GM12878 (cell line): ENCODE results near the gene NEU4. TPM values are rescaled to one million over a fixed set of nuclear protein-coding genes. Genes with fewer than 3 reads are reported as not detected.
A peak's percentile ranks its signal among the peaks of the same experiment; 100 is the strongest.

Experiments used
- ATAC-seq: fragments of 200-7000 bp; cut with Tn5 transposase; 3 replicates; pipeline ENCODE4 v1.9.1; 2020; ENCODE audit warnings: mild to moderate bottlenecking, moderate library complexity
- BruUV-seq: library from RNA; stranded (reverse); fragments of 400-500 nt; replicated peaks from 2 replicates; lab custom pipeline; 2021; lab: Mats Ljungman, UMichigan
- CTCF ChIA-PET: fragments of 300-600 bp; sonication (Branson Sonifier 250); formaldehyde crosslinking; extraction: SDS; loops from one replicate; lab custom pipeline; 2021; ENCODE audit warnings: inconsistent platforms; lab: Yijun Ruan, JAX
- POLR2A ChIA-PET: fragments of 350-600 bp; formaldehyde crosslinking; extraction: SDS; loops from one replicate; lab custom pipeline; 2021; ENCODE audit warnings: inconsistent platforms; lab: Charles Lee
- RAD21 ChIA-PET: fragments of 300-600 bp; sonication (Branson Sonifier 250); formaldehyde crosslinking; loops from one replicate; lab custom pipeline; 2023; ENCODE audit warnings: antibody characterized with exemption; ENCODE audit not compliant: unreplicated experiment; lab: Charles Lee
- SMC1A ChIA-PET: fragments of 300-600 bp; sonication (Branson Sonifier 250); formaldehyde crosslinking; loops from one replicate; lab custom pipeline; 2023; ENCODE audit not compliant: unreplicated experiment, uncharacterized antibody; lab: Charles Lee
- DNase-seq: peaks from one replicate; pipeline ENCODE4 v3.0.0-alpha.2; 2011; ENCODE audit warnings: low read depth, low spot score
- FAIRE-seq: peaks from 3 replicates; lab custom pipeline; 2011; peaks lifted over from hg19 to GRCh38; lab: Jason Lieb, UNC
- H2AFZ ChIP-seq: 2 replicates; pipeline ENCODE4 v1.6.0; 2011; ENCODE audit warnings: low read depth, low read length, control low read depth; ENCODE audit not compliant: control insufficient read depth
- H3K27ac ChIP-seq: 2 replicates; pipeline ENCODE4 v1.5.1; 2011; ENCODE audit warnings: control low read depth; ENCODE audit not compliant: control insufficient read depth, insufficient read depth
- H3K27me3 ChIP-seq, 2 experiments: replicated peaks in 1 of 2; 2 replicates each; pipeline versions ENCODE4 v1.6.0 to v1.6.1; 2011; ENCODE audit warnings: low read length in 1 of 2; ENCODE audit not compliant: control insufficient read depth in 2 of 2, insufficient read depth in 2 of 2
- H3K36me3 ChIP-seq, 2 experiments: 2 replicates each; pipeline ENCODE4 v1.5.1; 2011; ENCODE audit warnings: low read length in 1 of 2; ENCODE audit not compliant: control insufficient read depth in 2 of 2, insufficient read depth in 2 of 2
- H3K4me1 ChIP-seq: 2 replicates; pipeline ENCODE4 v1.6.1; 2011; ENCODE audit warnings: mild to moderate bottlenecking, low read length, moderate library complexity, mixed read lengths; ENCODE audit not compliant: control insufficient read depth, insufficient read depth
- H3K4me2 ChIP-seq: 2 replicates; pipeline ENCODE4 v1.6.0; 2011; ENCODE audit warnings: control low read depth; ENCODE audit not compliant: control insufficient read depth, insufficient read depth
- H3K4me3 ChIP-seq: fragments of 200-600 bp; sonication (generic); 2 replicates; pipeline ENCODE4 v1.5.1; 2016
- H3K79me2 ChIP-seq: 2 replicates; pipeline ENCODE4 v1.6.0; 2011; ENCODE audit warnings: low read length; ENCODE audit not compliant: control insufficient read depth, insufficient read depth
- H3K9ac ChIP-seq: 2 replicates; pipeline ENCODE4 v1.8.0; 2011; ENCODE audit warnings: low read length, control low read depth, mixed read lengths; ENCODE audit not compliant: control insufficient read depth, insufficient read depth
- H3K9me3 ChIP-seq: replicated peaks from 3 replicates; pipeline ENCODE4 v1.5.1; 2011; ENCODE audit warnings: mild to moderate bottlenecking, low read length; ENCODE audit not compliant: control insufficient read depth, insufficient read depth
- H4K20me1 ChIP-seq: 2 replicates; pipeline ENCODE4 v1.6.0; 2011; ENCODE audit not compliant: control insufficient read depth, insufficient read depth
- ASH2L ChIP-seq: fragments of 300-600, 200-600 bp; sonication (generic); IDR thresholded peaks from 2 replicates; pipeline ENCODE4 v1.6.1; 2017; ENCODE audit warnings: low read depth, mild to moderate bottlenecking, borderline replicate concordance
- EGR1 ChIP-seq, 2 experiments: IDR thresholded peaks; 1 replicate in 1 of 2; 2 replicates in 1 of 2; pipeline ENCODE4 v1.6.1; 2011 to 2012; ENCODE audit warnings: low read depth in 2 of 2, low read length in 2 of 2, borderline replicate concordance in 1 of 2, mild to moderate bottlenecking in 1 of 2, moderate library complexity in 1 of 2
- ELK1 ChIP-seq: IDR thresholded peaks from 2 replicates; pipeline ENCODE4 v1.6.1; 2012; ENCODE audit warnings: low read depth, low read length, improper control_type of control experiment
- GATAD2B ChIP-seq: fragments of 450-650 bp; conservative IDR thresholded peaks from 2 replicates; pipeline ENCODE4 v1.6.1; 2017; ENCODE audit warnings: low read depth, mild to moderate bottlenecking, moderate library complexity
- ZNF622 ChIP-seq: fragments of 450-650 bp; IDR thresholded peaks from 2 replicates; pipeline ENCODE4 v1.6.1; 2017; ENCODE audit warnings: mild to moderate bottlenecking, inconsistent platforms
- WGBS: methylation state at CpG from one replicate; pipeline ENCODE4 v1.1.6; 2016; ENCODE audit warnings: low lambda C conversion rate; ENCODE audit not compliant: insufficient replicate concordance, insufficient coverage; ENCODE audit errors: missing lambda C conversion rate; 5-methylcytosine and 5-hydroxymethylcytosine counted together
- in situ Hi-C: fragments of 300-500 bp; cut with MboI; formaldehyde crosslinking; loops from 9 replicates; pipeline ENCODE4 v1.14.3; 2018; ENCODE audit warnings: mixed read lengths
- intact Hi-C: fragments of 100-400 bp; cut with micrococcal nuclease; formaldehyde crosslinking; loops from one replicate; pipeline ENCODE4 v1.14.2; 2022; ENCODE audit not compliant: unreplicated experiment
- polyA plus RNA-seq, 11 experiments: library from polyadenylated mRNA; depleted of rRNA in 4 of 11; unstranded in 6 of 11; stranded (reverse) in 5 of 11; fragments of >200 nt; fragmentation: Nextera tagmentation in 4 of 11; fragmentation: Illumina TruSeq in 1 of 11; extraction: Ambion mirVana in 4 of 11; extraction: Trizol in 1 of 11; gene quantifications; 1 replicate in 1 of 11; 2 replicates in 10 of 11; pipeline versions ENCODE4 v1.2.1 to v1.2.3, GENCODE V29; 2011 to 2016; ENCODE audit warnings: inconsistent platforms in 2 of 11, missing spikeins in 2 of 11, low read depth in 1 of 11
- total RNA-seq, 4 experiments: library from RNA; depleted of rRNA in 3 of 4; stranded (reverse); fragments of >200 nt in 3 of 4; fragmentation: Illumina TruSeq in 1 of 4; extraction: Trizol in 1 of 4; gene quantifications; 2 replicates each; pipeline versions ENCODE4 v1.2.1 to v1.2.3, GENCODE V29; 2013 to 2021

The NEU4 gene
- total and polyA plus RNA-seq, 10 of the 15 experiments (the other 5 are each of a cell fraction or from before 2014, with no cell fraction given), result 0.01 to 0.28 (median 0.14) TPM; not detected in 5

GRCh38 chr2:241843321-241844065, 34.5 kb downstream of the NEU4 start:
- H4K20me1 ChIP-seq, result no peaks in the 10 kb centered on the region
- POLR2A ChIA-PET, result interaction anchor here (0.6 to 1.8 kb wide), 5 partner anchors 16 to 225 kb away, joined by 3 to 26 read pairs (median 3); partner anchors contain the start of gene PDCD1
- H3K4me2 ChIP-seq, result peak overlapping the region; percentile 96
- TF ChIP-seq GATAD2B (0 out of 2 replicates have a peak, but pooled peaks have one; percentile 13), EGR1 (IDR thresholded peaks at IDR 0.05; ENCODE audit: borderline replicate concordance in 1 of 2, low read depth in 2 of 2, low read length in 2 of 2) (peak in 1 of 2 experiments; percentile 79; a peak in 2 of 3 replicates), ZNF622 (no peak), ELK1 (no peak), ASH2L (no peak)
- H3K79me2 ChIP-seq, result no peaks in the 10 kb centered on the region
- TSS peak; percentile 88 for BruUV-seq
- in situ Hi-C loops (no loop called here), intact Hi-C loops (loop anchor here (5.0 to 10.0 kb wide), 2 partner anchors 41 to 109 kb away; partner anchors contain the start of gene D2HGDH)
- DNase-seq (no peak), FAIRE-seq (no peak), ATAC-seq (peak; percentile 12)
- peak overlapping the region; percentile 43; the same call in 1 of the 2 replicates for H3K4me3 ChIP-seq
- RAD21 ChIA-PET, result interaction anchor here (0.7 to 1.2 kb wide), 5 partner anchors 16 to 141 kb away, joined by 3 to 16 read pairs (median 5); partner anchors contain the start of gene ING5
- H2AFZ ChIP-seq, result peak overlapping the region; percentile 89; the same call in 1 of the 2 replicates
- H3K27me3 ChIP-seq, result no peaks in the 10 kb centered on the region; a peak in 1 of 4 replicates
- H3K27ac ChIP-seq, result peak overlapping the region; percentile 58; the same call in 1 of the 2 replicates
- H3K4me1 ChIP-seq, result peaks cover 23% of the 10 kb centered on the region
- H3K36me3 ChIP-seq, result no peaks in the 10 kb centered on the region
- H3K9ac ChIP-seq, result peak overlapping the region; percentile 44
- SMC1A ChIA-PET, result interaction anchor here (0.7 to 1.0 kb wide), 2 partner anchors 25 to 80 kb away, joined by 3 to 5 read pairs; no protein-coding TSS in a partner anchor
- H3K9me3 ChIP-seq, result no peaks in the 10 kb centered on the region
- 52% methylated on average over 27 of the region's 52 CpGs for WGBS
- CTCF ChIA-PET, result no interaction called here
